HG03064 (cell line): ENCODE measurements around the gene CENPT.
"Not testable (repeated sequence)": the region's sequence is repeated elsewhere in the genome, so short reads cannot be mapped to it uniquely, and the experiment has no call there.

ENCODE experiments used
- ATAC-seq: cut with Tn5 transposase; IDR thresholded peaks from one replicate; pipeline ENCODE4 v1.9.1; 2021; ENCODE audit warnings: low read depth; ENCODE audit not compliant: unreplicated experiment

The CENPT gene

GRCh38 chr16:67878232-67878631 is 30.7 kb upstream of the CENPT start:
- no peak for ATAC-seq

GRCh38 chr16:67877064-67877463 is 29.6 kb upstream of the CENPT start:
- ATAC-seq = no peak

- no peak for ATAC-seq
These were observed 26.9 kb upstream of the CENPT start for GRCh38 chr16:67874372-67874771.

GRCh38 chr16:67873435-67874370 is 26.2 kb upstream of the CENPT start:
- peak; percentile 21 for ATAC-seq

DNA sequence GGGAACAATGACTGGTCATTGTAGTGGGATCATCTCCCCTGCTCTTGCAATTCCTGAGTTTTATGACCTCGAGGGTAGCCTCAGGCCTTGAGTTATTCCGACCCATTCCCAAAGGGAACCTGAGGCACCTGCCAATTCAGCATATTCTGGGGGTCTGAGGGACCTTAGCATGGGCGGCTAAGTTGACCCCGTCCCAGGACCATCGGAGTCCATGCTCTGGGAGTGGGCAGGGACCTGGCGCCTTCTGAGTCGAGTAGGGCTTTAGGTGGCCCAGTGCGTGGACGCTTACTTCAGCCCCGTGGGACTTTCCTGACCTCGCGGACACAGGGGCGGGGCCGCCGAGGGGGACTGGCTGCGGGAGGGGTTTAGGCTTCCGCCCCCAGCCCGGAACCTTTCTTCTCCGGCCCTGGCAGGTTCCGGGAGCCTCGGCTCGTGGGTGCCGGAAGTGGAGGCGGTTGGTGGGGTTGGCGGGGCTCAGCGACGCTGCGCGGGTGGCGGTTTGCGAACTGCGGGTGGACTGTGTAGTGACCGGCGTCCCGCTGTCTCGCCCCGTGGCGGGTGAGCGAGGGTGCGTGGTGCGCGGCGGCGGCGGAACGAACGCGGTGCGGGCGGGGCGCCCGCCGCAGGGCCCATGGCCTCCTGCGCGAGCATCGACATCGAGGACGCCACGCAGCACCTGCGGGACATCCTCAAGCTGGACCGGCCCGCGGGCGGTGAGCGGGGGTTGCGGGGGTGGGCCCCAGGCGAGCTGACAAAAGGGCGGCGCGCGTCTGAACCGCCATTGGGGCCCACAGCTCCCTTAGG is 25.3 kb upstream of the CENPT start, which contains the start of gene EDC4:
Gene EDC4, plus strand, starts transcription at position 422 of the 804 bp plus-strand sequence. Its CDS starts 210 bp downstream, at position 632.
- peak; percentile 58 for ATAC-seq

DNA sequence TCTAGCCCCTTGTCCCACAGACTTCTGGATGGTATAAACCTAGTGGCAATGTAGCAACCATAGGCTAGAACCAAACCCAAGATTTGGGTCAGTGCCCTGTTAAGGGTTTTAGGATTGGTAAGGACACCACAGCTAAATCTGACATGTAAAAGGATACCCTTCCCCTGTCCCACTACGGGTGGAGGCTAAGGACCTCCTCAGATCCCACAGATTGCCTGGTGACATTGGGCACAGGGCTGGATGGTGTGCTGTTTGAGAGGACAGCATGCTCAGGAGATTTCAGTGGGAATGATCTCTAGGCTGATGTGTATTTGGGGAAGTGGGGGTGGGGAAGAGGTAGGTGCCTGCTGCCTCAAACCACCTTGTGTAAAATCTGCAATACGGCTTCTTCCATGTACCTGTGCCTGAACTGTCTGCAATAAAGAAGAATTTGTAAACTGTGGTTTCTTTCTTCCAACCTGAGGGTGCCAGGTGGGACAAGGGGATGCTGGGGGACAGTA is 24.7 kb upstream of the CENPT start:
- no peak for ATAC-seq

DNA sequence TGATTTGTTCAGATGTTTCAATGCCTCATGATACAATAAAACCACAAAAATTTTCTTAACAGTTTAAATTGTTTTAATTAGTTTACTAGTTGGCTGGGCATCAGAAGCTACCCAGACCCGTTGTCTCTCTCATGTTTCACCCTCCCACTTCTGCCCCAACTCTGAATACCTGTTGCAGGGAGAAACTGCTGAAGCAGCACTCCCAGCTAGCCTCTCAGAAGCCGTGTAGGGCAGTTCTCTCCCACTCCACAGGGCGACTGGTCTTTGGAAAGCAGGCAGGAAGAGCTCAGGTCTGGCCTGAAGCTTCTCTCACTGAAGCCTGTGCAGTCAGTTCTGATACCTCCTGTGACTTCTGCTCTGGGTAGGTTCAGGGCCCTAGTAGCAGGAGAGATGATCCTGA is 23.8 kb upstream of the CENPT start:
- no peak for ATAC-seq

DNA sequence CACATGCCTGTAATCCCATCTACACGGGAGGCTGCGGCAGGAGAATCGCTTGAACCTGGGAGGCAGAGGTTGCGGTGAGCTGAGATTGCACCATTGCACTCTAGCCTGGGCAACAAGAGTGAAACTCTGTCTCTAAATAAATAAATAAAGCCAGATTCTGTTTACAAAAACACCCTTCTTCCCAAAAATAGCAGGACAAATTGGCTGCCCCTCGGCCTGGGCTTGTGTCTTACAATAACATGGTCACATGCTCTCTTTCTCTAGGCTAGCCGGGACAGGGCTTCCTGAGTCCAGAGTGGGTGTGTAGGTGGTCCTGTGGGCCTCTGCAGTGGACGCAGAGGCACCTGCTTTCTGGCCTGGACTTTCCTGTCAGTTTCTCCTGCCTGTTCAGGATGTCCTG is 22.2 kb upstream of the CENPT start:
- no peak for ATAC-seq

- ATAC-seq = no peak
These were observed 20.8 kb upstream of the CENPT start for GRCh38 chr16:67868290-67868689.

GRCh38 chr16:67865318-67865717 is 17.8 kb upstream of the CENPT start:
- no peak for ATAC-seq

DNA sequence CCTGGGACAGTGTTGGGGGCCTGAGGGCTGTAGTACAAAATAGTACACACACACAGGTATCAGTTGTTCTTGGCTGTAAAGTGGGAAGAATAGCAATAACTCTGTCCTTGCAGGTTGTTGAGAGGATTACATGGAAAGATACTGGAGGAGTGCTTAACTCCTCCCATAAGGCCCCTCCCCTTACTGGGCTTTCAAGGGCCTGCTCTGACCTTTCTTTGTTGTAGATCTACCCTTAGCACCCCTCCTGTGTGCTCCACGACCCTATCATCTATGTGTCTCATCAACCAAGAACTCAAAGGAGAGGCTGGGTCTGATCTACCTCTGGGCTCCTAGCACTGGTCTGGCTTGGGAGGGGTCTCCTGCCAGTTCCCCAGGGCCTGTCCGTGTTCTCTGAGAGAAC is 17.1 kb upstream of the CENPT start:
- ATAC-seq = no peak

DNA sequence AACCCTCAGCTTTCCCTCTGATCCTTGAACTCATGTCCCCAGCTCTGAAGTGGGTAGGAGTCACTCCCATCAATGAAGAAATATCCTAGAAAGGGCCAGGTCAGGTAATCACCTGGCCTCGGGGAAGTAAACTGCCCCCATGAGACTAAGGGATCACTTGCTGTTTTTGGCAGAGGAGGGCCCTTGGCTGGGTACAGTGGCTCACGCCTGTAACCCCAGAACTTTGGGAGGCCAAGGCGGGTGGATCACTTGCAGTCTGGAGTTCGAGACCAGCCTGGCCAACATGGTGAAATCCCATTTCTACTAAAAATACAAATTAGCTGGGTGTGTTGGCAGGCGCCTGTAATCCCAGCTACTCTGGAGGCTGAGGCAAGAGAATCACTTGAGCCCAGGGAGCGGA is 16.6 kb upstream of the CENPT start:
- ATAC-seq = not testable (repeated sequence)

GRCh38 chr16:67862623-67863583 is 15.4 kb upstream of the CENPT start:
- ATAC-seq = no peak

- no peak for ATAC-seq
These were observed 14.4 kb upstream of the CENPT start for GRCh38 chr16:67861877-67862276.

GRCh38 chr16:67860589-67861398 is 13.3 kb upstream of the CENPT start:
- no peak for ATAC-seq

GRCh38 chr16:67858500-67858899 is 11.0 kb upstream of the CENPT start:
- no peak for ATAC-seq

- no peak for ATAC-seq
These were observed 10.2 kb upstream of the CENPT start for GRCh38 chr16:67857547-67858233.

- no peak for ATAC-seq
These were observed 9.5 kb upstream of the CENPT start for GRCh38 chr16:67856927-67857546.
